CD4-positive, alpha-beta T cell treated with Interleukin-4 for 1 hour (primary cell): Measurements from ENCODE around the gene FGF19.

Source experiments
- DNase-seq, 2 donors: peaks; one replicate each; pipeline ENCODE4 v3.0.0-alpha.2; 2020 to 2022

The FGF19 gene, protein sequence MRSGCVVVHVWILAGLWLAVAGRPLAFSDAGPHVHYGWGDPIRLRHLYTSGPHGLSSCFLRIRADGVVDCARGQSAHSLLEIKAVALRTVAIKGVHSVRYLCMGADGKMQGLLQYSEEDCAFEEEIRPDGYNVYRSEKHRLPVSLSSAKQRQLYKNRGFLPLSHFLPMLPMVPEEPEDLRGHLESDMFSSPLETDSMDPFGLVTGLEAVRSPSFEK

DNA sequence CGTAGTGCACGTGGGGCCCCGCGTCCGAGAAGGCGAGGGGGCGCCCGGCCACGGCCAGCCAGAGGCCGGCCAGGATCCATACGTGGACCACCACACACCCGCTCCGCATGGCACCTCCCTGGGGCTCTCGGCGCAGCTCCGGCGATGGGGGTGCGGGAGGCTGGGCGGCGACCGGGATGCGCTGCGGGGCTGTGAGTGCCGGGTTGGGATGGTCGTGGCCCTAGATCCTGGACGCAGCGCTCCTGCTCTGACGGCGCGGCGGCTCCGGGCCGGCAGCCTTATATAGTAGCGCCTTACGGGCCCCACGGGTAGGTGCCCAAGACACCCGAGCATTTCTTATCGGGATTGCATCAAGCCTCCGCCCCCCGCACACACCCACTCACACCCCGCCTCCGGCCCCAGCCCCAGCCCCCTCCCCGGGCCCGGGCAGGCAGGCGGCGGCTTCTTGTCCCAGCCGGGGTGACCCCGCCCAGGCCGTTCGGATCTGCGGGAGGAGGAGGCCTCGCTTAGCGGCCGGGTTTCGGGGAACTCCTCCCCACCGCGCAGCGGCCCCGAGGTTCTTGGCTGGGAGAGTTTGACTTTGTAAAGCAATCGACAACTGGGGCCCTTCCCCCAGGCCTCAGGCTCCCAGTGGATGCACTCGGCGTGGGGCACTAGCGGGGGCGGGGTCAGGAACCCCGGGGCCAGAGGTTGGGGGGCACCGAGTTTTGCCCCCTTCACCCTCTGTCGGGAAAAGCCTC lies at the start of gene FGF19:
Gene FGF19, minus strand, starts transcription at position 255 of the 740 bp plus-strand sequence. Its CDS starts 146 bp downstream, at position 109.
- DNase-seq: no peak

GRCh38 chr11:69752890-69753289 lies 49.1 kb upstream of the FGF19 start:
- no peak for DNase-seq

DNA sequence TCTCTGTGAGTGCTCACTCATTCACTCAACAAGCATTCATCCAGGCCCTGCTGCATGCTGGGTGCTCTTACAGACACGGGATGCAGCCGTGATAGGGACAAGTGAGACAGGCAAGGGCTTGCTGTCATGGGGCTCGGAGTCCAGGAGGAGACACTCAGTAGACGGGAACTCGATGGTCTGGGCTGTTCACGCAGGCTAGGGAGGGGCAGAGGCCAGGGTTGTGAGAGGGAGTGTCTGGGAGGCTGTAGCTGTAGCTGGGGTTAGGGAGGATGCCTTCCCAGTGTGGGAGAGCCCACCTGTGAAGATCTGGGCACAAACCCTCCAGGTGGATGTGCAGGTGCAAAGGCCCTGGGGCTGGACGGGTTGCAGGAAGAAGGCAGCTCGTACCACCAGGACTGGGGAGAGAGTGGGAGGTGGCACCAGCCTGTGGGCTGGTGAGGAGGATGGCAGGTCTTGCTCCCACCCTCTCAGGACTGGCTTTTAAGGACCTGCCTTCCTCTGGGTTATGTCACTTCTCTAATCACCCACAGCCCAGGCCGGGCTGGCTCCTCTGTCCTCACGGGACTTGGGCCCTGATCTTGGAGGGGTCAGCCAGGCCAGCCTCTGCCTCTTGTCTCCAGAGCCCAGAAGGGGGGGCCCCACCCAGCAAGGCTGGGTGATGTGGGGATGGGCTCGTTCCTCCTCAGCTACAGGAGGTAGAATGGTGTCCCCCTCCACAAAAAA lies 47.2 kb upstream of the FGF19 start:
- DNase-seq: no peak

DNA sequence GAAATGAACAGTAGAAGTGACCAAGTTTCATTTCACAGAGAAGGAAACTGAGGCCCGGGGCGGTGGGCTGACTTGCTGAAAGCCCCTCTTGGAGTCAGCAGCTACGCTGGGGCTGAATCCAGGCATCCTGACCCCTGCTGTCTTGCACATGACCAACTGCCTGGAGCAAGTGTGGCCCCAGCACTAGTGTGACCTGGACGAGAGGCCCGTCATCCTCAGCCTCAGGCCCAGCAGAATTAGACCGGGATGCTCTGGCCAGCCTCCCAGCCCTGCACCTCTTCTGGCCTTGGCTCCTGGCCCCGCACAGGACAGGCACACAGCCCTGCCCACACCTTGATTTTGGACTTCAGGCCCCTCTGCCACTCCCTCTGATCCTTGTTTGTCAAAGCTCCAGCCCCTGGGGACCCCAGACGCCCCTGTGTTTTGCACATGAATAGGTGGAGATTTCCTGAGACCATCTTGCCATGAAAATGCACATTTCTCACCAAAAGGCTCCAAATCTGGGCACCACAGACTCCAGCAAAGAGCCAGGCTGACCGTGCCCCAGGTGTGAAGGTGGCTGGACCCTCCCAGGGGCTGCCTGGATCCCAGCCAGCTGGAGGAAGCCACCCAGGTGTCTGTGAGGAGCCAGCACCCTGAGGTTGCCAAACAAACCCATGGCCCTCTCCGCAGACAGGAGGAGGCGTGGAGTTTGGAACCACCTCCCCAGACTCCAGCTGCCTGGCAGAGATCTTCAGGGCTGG lies 46.5 kb upstream of the FGF19 start:
- DNase-seq: no peak

DNA sequence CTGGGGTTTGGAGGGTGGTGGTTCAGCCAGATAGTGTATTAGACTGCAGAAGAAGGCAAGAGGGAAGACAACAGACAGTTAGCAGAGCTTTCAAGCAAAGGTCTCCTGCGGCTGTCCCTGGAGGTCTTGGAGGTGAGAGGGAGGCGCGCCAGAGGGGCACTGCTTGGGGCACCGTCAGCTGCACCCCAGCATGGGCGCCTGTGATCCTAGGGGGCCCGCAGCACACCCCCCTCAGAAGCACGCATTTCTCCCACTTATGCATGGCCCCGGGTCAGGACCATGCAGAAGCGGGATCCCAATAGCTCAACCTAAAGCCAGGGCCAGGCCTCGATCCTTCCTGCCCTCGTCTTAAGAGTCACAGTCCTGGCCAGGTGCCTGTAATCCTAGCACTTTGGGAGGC lies 44.8 kb upstream of the FGF19 start:
- DNase-seq: no peak

GRCh38 chr11:69746752-69747742 lies 43.2 kb upstream of the FGF19 start:
- no peak for DNase-seq

GRCh38 chr11:69746140-69746539 lies 42.3 kb upstream of the FGF19 start:
- no peak for DNase-seq

DNA sequence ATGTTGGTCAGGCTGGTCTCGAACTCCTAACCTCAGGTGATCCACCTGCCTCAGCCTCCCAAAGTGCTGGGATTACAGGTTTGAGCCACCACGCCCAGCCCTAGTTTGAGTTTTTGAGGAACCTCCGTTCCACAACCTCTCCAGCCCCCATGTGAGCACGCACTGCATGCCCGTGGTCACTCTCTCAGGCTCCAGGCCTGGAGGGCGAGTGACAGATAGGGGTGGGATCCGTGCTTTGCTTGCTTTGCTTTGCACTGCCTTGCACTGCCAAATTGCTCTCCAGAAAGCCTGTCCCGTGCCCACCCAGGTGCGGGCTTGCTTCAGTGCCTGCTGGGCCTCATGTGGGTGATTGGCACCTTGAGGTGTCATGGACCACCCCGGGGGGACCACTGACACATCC lies 41.4 kb upstream of the FGF19 start:
- DNase-seq: no peak

DNA sequence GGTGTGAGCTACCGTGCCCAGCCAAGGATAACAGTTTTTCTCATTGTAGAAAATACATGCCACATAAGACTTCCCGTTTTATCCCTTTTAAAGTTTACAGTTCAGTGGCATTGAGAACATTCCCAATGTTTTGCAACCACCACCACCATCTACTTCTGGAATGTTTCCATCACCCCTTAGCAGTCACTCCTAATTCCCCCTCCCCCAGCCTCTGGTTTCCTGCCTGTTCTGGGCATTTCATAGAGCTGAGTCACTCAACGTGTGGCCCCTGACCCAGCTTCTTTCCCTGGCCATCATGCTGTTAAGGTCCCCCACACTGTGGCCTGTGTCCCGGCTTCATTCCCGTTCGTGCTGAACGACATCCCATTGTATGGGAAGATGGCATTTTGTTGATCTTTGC lies 40.6 kb upstream of the FGF19 start:
- DNase-seq: no peak

DNA sequence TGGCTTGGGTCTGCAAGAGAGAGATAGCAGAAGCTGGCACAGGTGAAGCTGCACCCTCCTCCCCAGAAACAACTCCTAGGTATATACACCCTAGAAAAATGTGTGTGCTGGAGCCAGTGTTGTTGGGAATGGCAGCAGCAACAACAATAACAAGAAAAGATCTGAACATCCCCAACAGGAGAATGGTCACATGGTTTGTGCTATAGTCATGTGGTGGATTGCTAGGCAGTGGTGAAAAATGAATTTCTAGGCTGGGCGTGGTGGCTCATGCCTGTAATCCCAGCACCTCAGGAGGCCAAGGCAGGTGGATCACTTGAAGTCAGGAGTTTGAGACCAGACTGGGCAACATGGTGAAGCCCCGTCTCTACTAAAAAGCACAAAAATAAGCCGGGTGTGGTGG lies 31.0 kb upstream of the FGF19 start:
- DNase-seq: no peak

DNA sequence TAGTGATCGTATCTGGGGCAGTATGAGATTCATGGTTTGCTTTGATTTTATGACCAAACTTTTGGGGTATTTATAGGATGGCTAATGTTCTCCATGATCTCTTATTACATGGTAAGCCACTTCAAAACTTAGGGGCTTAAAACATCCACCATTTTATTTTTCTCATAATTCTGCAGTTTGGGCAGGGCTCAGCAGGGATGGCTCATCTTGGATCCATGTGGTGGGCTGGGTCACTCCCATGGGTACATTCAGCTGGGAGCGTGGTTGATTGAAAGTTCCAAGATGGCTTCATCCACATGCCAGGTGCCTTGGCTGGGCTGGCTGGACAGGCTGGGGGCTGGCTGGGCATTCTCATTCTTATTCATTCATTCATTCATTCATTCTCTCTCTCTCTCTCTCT lies 30.5 kb upstream of the FGF19 start:
- DNase-seq: no peak

GRCh38 chr11:69732910-69733309 lies 29.1 kb upstream of the FGF19 start:
- no peak for DNase-seq

- DNase-seq: no peak
Measured at GRCh38 chr11:69731110-69731509, 27.3 kb upstream of the FGF19 start.

GRCh38 chr11:69730500-69730899 lies 26.7 kb upstream of the FGF19 start:
- DNase-seq: no peak

DNA sequence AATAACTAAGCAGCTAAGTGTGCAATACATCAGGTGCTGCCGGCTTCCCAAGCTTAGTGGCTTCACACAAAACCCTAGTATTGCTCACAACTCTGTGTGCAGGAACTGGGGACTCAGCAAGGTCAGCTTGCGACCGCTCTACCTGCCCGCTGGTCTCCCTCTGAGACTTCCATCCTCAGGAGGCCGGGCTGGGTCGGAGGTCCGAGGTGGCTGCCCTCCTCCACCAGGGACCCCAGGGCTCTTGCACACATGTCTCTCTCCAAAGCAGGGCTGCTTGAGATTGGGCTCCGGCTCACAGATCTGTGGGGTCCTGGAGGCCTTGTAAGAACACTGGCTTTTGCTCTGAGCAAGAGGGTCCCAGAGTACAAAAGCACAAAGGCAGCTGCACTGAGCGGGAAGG lies 25.4 kb upstream of the FGF19 start:
- no peak for DNase-seq

DNA sequence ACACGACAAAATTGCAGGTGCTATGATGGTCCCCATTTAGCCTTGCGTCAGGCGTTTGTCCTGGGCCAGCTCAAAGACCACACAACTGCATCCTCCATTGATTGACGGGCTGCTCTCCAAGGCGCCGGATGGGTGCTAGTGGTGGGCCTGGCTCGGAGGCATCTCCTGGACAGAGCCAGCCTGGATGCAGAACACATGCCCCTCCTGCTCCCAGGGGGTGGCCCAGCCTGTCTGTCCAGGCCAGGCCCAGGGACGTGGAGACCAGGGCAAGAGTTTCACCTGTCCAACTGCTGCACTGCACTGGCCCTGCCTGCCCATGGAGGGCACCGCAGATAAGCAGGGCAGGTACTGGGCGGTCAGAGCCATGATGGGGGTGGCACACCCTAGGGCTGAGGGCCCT lies 23.4 kb upstream of the FGF19 start:
- no peak for DNase-seq

DNA sequence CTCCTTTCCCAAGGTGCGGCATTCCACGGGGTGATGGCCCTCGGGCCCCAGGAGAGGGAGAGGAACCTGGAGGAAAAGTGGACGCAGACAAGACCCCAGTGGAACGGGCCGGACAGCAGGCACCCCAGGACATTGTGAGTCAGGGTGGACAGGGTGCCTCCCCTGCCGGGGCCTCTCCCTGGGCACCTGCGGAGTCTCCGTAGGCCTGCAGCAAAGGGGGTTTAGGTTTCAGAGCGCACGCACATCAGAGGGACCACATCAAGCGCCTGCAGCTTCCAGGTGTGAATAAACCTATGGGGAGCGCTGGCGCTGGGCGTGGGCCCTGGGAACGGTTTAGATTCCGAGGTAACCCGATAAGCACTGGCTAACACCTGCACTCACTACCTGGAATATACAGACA lies 22.7 kb upstream of the FGF19 start:
- DNase-seq: no peak

DNA sequence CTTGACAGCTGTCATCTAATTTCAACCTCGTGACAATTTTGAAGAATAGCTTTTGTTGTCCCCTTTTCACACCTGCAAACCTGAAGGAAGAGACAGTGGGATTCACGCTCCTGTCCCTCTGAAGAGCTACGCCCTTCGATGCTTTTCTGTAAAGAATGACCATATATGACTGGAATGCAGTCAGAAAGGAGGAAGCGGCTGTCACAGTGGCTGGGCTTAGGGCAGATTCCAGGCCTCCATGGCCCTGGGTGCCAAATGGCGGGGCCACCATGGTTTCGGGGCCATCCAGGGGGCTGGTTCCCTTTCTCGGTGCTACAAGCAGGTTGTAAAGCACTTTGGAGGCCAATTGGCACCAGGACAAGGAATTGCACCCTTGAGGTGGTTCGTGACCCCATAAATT lies 22.2 kb upstream of the FGF19 start:
- no peak for DNase-seq

DNA sequence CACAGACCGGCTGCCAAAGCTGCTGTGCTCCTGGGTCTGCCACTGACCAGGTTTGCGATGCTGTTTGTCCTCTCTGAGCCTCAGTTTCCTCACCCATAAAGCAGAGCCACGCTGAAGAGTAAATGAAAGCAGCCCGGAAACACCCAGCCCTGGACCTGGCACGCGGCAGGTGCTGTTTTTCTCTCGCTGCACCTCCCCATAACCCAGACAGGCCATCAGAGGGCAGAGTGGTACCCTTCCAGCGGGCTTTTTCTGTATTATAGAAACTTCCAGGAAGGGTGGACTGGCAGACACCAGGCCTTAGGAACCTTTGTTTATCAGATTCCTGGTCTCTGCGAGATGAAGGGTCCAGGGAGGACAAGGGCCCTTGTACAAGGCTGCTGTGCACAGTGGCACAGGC lies 17.9 kb upstream of the FGF19 start:
- DNase-seq: no peak

DNA sequence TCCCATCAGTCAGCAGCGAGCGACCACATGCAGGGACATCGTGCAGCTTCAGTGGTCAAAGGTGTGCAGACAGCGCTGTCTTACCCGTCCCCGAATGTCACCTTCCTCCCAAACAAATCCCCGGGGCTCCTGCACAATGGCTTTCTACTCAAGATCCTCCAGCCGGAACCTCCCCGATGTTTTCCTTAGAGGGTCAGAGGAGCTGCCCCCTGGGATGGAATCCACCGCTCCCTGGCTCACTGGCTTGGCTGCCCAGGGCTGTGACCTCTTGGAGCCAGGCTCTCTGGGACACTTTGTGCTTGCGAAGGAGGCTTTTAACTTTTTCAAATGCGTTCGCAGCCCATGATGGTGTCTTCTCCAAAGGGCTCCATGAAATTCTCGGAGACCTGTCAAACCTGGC lies 17.3 kb upstream of the FGF19 start:
- DNase-seq: no peak

DNA sequence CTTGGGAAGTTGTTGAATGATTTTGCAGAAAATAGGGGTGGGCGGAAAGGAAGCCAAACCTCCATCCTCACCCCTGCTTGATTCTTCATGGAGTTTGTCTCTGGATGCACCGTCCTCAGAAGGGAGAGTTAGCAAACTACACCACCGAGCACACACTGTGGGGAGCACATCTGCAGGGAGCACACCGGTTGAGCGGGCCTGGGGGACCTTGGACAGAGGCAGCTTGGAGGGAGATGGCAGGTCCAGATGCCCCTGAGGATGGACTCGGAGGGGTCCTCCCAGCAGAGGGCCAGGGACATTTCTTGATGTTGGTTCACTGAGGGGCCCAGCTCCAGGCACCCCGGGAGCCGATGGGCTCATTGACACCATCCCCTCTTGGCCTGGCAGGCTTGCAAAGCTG lies 15.1 kb upstream of the FGF19 start:
- DNase-seq: no peak

- no peak for DNase-seq
Measured at GRCh38 chr11:69718147-69718546, 14.3 kb upstream of the FGF19 start.
